GM12878 (cell line): Measurements from ENCODE around the gene GALNT16.

Experiments
- ATF2 ChIP-seq: IDR thresholded peaks from 2 replicates; pipeline ENCODE4 v1.6.1; 2012; ENCODE audit warnings: low read length, inconsistent platforms
- CEBPZ ChIP-seq: fragments of 150-350 bp; IDR thresholded peaks from 2 replicates; pipeline ENCODE4 v1.6.1; 2016; ENCODE audit warnings: low read depth, low read length
- CHD2 ChIP-seq: IDR thresholded peaks from 2 replicates; pipeline ENCODE4 v1.6.1; 2011; ENCODE audit warnings: low read depth, low read length, improper control_type of control experiment, borderline replicate concordance
- POLR2A ChIP-seq: IDR thresholded peaks from 2 replicates; pipeline ENCODE4 v1.6.1; 2011; ENCODE audit warnings: low read depth, mild to moderate bottlenecking, low read length
- YY1 ChIP-seq: IDR thresholded peaks from 2 replicates; pipeline ENCODE4 v1.6.1; 2011; ENCODE audit warnings: low read depth, mild to moderate bottlenecking, low read length
- TF ChIP-seq, protein P1 (sequence below), 3 experiments: IDR thresholded peaks in 2 of 3; conservative IDR thresholded peaks in 1 of 3; 2 replicates each; pipeline ENCODE4 v1.5.1; 2011; ENCODE audit warnings: low read depth in 3 of 3, low read length in 3 of 3, mild to moderate bottlenecking in 3 of 3, control low read depth in 2 of 3, moderate library complexity in 2 of 3, inconsistent platforms in 1 of 3, mixed read lengths in 1 of 3; ENCODE audit not compliant: control insufficient read depth in 2 of 3, insufficient read depth in 1 of 3; ENCODE audit errors: extremely low read depth in 1 of 3
- TF ChIP-seq, protein P2 (sequence below): IDR thresholded peaks from 2 replicates; pipeline ENCODE4 v1.6.1; 2012; ENCODE audit warnings: low read depth, low read length, improper control_type of control experiment
- TF ChIP-seq, protein P3 (sequence below): fragments of 450-650 bp; formaldehyde crosslinking; IDR thresholded peaks from 2 replicates; pipeline ENCODE4 v1.4.0; 2022; ENCODE audit warnings: mild to moderate bottlenecking, moderate library complexity

DNA sequence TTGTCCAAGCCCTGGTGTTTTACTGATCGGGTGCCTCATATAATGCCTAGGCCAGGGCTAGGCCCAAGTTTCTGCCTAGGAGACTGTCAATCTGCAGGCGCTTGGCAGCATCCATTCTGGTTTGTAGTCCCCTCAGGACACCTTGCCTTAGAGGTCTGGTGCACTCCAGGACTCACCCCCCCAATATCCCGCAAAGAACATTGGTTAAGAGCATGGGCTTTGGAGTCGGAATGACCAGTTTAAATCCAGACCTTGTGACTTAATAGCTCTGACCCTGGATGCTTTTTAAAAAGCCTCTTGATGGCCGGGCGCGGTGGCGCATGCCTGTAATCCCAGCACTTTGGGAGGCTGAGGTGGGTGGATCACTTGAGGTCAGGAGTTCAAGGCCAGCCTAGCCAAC is 60.0 kb downstream of the GALNT16 start:
- TF ChIP-seq CHD2 (no peak), POLR2A (no peak), CEBPZ (no peak), ATF2 (no peak), YY1 (no peak)
- TF ChIP-seq, protein P1, sequence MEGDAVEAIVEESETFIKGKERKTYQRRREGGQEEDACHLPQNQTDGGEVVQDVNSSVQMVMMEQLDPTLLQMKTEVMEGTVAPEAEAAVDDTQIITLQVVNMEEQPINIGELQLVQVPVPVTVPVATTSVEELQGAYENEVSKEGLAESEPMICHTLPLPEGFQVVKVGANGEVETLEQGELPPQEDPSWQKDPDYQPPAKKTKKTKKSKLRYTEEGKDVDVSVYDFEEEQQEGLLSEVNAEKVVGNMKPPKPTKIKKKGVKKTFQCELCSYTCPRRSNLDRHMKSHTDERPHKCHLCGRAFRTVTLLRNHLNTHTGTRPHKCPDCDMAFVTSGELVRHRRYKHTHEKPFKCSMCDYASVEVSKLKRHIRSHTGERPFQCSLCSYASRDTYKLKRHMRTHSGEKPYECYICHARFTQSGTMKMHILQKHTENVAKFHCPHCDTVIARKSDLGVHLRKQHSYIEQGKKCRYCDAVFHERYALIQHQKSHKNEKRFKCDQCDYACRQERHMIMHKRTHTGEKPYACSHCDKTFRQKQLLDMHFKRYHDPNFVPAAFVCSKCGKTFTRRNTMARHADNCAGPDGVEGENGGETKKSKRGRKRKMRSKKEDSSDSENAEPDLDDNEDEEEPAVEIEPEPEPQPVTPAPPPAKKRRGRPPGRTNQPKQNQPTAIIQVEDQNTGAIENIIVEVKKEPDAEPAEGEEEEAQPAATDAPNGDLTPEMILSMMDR (IDR thresholded peaks at IDR 0.05 in 2 of 3, conservative IDR thresholded peaks at IDR 0.05 in 1 of 3; ENCODE audit: control insufficient read depth in 2 of 3, extremely low read depth in 1 of 3, insufficient read depth in 1 of 3, low read depth in 3 of 3, low read length in 3 of 3), result no peak
- TF ChIP-seq, protein P2, sequence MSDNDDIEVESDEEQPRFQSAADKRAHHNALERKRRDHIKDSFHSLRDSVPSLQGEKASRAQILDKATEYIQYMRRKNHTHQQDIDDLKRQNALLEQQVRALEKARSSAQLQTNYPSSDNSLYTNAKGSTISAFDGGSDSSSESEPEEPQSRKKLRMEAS, result no peak
- TF ChIP-seq, protein P3, sequence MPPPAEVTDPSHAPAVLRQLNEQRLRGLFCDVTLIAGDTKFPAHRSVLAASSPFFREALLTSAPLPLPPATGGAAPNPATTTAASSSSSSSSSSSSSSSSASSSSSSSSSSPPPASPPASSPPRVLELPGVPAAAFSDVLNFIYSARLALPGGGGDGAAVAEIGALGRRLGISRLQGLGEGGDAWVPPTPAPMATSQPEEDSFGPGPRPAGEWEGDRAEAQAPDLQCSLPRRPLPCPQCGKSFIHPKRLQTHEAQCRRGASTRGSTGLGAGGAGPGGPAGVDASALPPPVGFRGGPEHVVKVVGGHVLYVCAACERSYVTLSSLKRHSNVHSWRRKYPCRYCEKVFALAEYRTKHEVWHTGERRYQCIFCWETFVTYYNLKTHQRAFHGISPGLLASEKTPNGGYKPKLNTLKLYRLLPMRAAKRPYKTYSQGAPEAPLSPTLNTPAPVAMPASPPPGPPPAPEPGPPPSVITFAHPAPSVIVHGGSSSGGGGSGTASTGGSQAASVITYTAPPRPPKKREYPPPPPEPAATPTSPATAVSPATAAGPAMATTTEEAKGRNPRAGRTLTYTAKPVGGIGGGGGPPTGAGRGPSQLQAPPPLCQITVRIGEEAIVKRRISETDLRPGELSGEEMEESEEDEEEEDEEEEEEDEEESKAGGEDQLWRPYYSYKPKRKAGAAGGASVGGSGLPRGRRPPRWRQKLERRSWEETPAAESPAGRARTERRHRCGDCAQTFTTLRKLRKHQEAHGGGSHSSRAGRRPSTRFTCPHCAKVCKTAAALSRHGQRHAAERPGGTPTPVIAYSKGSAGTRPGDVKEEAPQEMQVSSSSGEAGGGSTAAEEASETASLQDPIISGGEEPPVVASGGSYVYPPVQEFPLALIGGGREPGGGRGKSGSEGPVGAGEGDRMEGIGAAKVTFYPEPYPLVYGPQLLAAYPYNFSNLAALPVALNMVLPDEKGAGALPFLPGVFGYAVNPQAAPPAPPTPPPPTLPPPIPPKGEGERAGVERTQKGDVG (CRISPR knock-in tag), result no peak
